ENCODE measurements around the gene MLST8.
"Not testable (repeated sequence)": the region's sequence is repeated elsewhere in the genome, so short reads cannot be mapped to it uniquely, and the experiment has no call there.

The MLST8 gene

DNA sequence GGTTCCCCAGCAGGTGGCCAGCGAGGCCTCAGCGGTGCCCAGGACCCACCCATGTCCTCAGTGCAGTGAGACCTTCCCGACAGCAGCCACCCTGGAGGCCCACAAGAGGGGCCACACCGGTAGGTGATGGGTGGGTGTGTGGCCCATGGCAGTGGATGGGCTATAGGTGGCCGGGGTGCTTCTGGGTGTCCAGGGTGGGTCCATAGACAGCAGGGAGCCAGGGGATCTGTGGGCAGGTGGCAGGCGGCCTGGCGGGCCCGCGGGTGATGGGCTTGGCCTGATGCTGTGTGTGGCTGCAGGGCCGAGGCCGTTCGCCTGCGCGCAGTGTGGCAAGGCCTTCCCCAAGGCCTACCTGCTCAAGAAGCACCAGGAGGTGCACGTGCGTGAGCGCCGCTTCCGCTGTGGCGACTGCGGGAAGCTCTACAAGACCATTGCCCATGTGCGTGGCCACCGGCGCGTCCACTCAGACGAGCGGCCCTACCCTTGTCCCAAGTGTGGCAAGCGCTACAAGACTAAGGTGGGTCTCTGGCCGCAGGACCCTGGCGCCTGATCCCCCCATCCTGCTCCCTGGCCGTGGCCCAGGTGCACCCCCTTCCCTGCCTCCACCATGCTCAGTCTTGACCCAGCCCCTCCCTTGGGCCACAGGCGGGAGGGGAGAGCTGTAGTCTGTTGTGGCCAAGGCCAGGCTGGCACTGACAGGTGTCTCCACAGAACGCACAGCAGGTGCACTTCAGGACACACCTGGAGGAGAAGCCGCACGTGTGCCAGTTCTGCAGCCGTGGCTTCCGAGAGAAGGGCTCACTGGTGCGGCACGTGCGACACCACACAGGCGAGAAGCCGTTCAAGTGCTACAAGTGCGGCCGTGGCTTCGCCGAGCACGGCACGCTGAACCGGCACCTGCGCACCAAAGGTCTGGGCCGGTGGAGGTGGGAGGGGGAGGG, 28.9 kb downstream of the MLST8 start:
- no peak for DNase-seq

DNA sequence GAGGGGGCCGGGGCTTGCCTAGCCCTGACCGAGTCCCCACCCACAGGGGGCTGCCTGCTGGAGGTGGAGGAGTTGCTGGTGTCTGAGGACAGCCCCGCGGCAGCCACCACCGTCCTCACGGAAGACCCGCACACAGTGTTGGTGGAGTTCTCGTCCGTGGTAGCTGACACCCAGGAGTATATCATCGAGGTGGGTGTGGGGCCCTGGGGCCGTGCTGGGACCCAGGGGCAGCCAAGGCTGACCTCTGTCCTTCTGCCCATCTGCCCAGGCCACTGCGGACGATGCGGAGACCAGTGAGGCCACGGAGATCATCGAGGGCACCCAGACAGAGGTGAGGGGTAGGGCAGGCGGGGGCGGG, 29.5 kb downstream of the MLST8 start:
- DNase-seq, result no peak

DNA sequence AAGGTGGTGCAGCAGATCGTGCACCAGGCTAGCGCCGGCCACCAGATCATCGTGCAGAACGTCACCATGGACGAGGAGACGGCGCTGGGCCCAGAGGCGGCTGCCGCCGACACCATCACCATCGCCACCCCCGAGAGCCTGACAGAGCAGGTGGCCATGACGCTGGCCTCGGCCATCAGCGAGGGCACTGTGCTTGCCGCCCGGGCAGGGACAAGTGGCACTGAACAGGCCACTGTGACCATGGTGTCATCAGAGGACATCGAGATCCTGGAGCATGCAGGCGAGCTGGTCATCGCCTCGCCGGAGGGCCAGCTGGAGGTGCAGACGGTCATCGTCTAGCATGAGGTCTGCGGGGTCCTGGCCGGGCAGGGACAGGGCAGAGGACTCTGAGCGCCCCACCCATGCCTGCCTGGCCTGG, 30.0 kb downstream of the MLST8 start:
- DNase-seq, result no peak

- no peak for DNase-seq
These were observed 30.6 kb downstream of the MLST8 start for GRCh38 chr16:2235695-2236336.

DNA sequence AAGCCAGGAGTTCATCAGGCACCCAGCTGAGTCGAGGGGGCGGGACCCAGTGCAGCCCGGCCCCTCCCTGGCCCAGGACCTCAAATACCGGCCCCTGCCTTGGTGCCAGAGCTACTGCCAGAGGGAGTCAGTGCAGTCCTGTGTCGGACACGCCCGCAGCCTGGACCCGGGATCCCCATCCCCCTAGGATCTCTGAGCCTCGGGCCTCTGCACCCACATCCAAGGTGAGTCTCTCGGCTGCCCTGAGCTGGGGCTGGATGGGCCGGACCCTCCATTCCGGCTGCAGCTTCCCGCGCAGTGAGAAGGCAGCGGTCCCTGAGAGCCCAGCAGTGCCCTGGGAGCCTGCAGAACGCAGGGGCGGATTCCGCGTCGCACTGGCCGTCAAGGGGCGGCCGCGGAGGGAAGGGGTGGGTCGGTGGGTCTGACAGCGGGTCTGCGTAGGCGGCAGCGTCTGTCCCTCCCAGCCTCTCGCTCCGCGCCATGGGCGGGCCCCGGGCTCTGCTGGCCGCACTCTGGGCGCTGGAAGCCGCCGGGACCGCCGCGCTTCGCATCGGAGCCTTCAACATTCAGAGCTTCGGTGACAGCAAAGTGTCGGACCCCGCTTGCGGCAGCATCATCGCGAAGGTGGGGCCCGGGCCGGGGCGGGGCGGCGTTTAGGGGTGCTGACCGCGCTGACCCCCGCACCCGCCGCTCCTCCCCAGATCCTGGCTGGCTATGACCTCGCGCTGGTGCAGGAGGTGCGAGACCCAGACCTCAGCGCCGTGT, 31.3 kb downstream of the MLST8 start, which contains the start of gene DNASE1L2:
DNASE1L2 (plus strand) TSS at position 108 of the 765 bp plus-strand sequence; CDS start at position 481, 373 bp downstream.
- no peak for DNase-seq

DNA sequence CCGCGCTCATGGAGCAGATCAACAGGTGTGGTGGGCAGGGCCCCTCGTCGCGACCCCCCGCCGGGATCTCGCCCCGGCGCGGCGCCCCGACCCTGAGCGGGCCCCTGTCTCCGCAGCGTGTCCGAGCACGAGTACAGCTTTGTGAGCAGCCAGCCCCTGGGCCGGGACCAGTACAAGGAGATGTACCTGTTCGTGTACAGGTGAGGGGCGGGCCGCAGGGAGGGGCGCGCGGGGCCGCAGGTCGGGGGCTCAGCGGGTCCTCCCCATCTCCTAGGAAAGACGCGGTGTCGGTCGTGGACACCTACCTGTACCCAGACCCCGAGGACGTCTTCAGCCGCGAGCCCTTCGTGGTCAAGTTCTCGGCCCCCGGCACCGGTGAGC, 31.8 kb downstream of the MLST8 start:
- no peak for DNase-seq

DNA sequence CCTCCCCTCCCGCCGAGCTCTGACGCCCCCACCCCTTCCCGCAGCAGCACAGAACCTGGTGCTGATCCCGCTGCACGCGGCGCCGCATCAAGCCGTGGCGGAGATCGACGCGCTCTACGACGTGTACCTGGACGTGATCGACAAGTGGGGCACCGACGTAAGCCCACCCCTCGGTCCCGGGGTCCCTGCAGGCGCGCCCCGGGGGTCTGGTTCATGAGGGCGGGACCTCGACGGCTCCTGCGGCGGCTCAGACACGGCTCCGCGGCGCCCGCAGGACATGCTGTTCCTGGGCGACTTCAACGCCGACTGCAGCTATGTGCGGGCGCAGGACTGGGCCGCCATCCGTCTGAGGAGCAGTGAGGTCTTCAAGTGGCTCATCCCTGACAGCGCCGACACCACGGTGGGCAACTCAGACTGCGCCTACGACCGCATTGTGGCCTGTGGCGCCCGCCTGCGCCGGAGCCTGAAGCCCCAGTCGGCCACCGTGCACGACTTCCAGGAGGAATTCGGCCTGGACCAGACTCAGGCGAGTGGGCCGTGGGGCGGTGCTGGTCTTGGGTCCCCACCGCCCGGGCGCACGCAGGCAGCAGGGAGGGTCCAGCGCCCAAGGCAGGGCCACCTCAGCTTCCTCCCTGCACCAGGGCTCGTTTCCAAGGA, 32.4 kb downstream of the MLST8 start:
- DNase-seq, result no peak

GRCh38 chr16:2238150-2238837, 33.0 kb downstream of the MLST8 start:
- no peak for DNase-seq

- no peak for DNase-seq
These were observed 33.8 kb downstream of the MLST8 start for GRCh38 chr16:2238838-2239675.

- not testable (repeated sequence) for DNase-seq
These were observed 35.1 kb downstream of the MLST8 start for GRCh38 chr16:2240331-2240730.

DNA sequence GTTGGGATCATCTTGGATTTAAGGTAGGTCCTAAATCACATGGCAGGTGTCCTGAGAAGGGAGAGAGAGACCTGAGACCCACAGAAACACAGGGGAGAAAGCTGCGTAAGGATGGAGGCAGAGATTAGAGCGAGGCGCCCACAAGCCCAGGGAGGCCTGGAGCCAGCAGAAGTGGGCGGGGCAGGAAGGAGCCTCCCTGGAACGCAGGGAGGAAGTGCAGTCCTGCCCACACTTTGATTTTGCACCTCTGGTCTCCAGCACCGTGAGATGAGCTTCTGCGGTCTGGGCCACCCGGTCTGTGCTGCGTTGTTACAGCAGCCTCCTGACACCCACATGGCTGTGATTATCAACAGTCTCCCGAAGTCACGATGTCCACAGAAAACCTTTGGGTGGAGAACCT, 37.3 kb downstream of the MLST8 start:
- DNase-seq, result no peak

GRCh38 chr16:2243031-2243528, 37.8 kb downstream of the MLST8 start:
- no peak for DNase-seq

DNA sequence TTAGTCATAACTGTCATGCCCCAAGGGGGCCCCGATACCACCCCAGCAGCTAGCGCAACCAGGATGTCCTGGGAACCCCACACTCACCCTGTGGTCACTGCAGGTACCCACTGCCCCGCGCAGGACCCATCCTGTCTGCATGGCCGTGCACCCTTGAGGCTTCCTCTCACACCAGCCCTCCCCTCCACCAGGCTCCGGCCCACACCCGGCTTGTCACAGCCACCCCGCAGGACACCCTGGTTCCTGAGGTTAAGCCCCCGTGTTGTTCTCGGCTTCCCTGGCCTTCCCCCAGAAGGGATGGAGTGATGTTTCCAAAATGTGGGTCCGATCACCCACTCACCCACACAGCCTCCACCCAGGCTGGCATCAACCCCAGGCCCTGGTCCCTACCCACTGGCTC, 38.5 kb downstream of the MLST8 start:
- no peak for DNase-seq

DNA sequence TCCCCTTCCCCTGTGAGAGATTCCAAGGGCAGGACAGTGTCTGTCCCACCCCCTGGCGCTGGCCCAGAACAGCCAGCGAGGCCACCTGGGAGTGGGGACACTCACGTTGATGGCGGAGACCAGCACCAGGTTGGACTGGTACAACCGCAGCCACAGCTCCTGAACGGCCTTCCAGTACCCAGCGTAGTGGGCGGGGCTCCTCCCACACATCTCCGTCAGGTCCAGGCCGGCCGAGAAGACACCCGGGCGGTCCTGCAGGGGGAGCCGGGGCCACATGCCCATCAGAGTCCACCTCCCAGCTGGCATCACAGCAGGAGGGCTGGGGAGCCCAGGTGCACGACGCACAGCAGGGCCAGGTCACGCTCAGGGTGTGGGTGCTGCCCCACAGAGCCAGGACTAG, 39.0 kb downstream of the MLST8 start:
- DNase-seq, result no peak

GRCh38 chr16:2244926-2245795, 39.9 kb downstream of the MLST8 start:
- DNase-seq, result no peak

DNA sequence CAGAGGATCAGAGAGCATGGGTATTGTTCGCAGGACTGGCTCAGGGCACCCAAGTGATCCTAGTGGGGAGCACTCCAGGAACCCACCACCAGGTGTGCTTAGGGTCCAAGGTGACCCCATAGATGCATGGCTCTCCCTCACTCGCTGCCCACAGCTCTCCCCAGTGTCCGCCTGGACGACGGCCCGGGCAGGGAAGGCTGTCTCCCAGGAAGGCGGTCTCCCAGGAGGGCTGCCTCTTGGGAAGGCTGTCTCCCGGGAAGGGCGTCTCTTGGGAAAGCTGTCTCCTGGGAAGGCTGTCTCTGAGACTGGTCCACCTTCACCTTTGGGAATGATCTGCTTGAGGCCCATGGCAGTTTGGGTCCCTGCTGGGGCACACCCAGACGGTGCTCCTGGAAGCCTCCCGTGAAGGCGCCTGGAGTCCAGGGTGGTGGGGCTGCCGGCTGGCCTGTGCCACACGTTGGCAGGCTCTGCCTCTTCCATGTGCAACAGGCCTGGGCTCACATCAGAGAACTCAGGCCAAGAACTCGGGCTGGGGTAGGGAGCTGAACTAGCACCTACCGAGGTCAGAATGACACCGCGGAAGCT, 41.1 kb downstream of the MLST8 start:
- no peak for DNase-seq

DNA sequence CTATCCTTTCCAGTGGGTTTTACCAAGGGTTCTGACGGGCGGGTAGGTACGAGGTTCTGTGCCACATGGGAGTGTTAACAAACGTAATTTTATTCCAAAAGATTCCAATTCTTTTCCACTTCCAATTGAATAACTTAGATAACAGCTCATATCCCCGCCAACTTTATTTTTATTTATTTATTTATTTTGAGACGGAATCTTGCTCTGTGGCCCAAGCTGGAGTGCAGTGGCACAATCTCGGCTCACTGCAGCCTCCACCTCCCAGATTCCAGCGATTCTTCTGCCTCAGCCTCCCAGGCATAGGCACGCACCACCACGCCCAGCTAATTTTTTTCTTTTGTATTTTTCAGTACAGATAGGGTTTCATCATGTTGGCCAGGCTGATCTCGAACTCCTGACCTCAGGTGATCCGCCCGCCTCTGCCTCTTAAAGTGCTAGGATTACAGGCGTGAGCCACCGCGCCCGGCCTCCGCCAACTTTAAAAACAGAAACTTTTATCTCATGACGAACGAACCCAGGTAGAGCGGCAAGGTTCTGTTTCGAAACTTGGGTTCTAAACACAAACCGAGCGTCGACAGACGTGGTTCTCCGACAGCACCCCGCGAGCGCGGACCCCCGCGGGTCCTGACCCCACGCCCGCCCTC, 45.5 kb downstream of the MLST8 start:
- DNase-seq, result peak; percentile 61

GRCh38 chr16:2251296-2252111, 46.2 kb downstream of the MLST8 start, which contains the start of gene ECI1:
Gene ECI1, minus strand, starts transcription at chr16:2251587. Its CDS starts 21 bp downstream, at chr16:2251566.
- peak; percentile 92 for DNase-seq
